Mammary epithelial cell (primary cell): ENCODE results near the gene CDCA7.

Source experiments
- CTCF ChIP-seq, 2 donors: IDR thresholded peaks in 1 of 2; conservative IDR thresholded peaks in 1 of 2; 2 replicates each; pipeline ENCODE4 v1.5.1; 2011 to 2012; ENCODE audit warnings: inconsistent platforms in 2 of 2, low read length in 2 of 2, mild to moderate bottlenecking in 2 of 2, control low read depth in 1 of 2, low read depth in 1 of 2; ENCODE audit not compliant: insufficient read depth in 1 of 2; ENCODE audit errors: extremely low read depth in 1 of 2
- EZH2 ChIP-seq: IDR thresholded peaks from 2 replicates; pipeline ENCODE4 v1.6.1; 2012; ENCODE audit warnings: low read length, inconsistent platforms, borderline replicate concordance

GRCh38 chr2:173393186-173393585 lies 38.5 kb downstream of the CDCA7 start:
- TF ChIP-seq CTCF (conservative IDR thresholded peaks at IDR 0.05 in 1 of 2, IDR thresholded peaks at IDR 0.05 in 1 of 2; ENCODE audit: extremely low read depth in 1 of 2, insufficient read depth in 1 of 2, low read depth in 1 of 2, low read length in 2 of 2) (no peak), EZH2 (no peak)
